T-helper 2 cell treated with Interferon-gamma antibody and Interleukin-4, amounts not matched to agents 5 μg/mL and 100 μg/mL, for 36 hours (primary cell): ENCODE measurements around the gene RERE.

Experiments used
- DNase-seq: peaks from one replicate; pipeline ENCODE4 v3.0.0; 2021; ENCODE audit warnings: low spot score
- H3K27ac Mint-ChIP-seq: one replicate; pipeline ENCODE4 v1.8.0; 2021; ENCODE audit warnings: mild to moderate bottlenecking, mixed read lengths
- H3K27me3 Mint-ChIP-seq: one replicate; pipeline ENCODE4 v1.8.0; 2021; ENCODE audit warnings: low read depth, mixed read lengths
- H3K36me3 Mint-ChIP-seq: one replicate; pipeline ENCODE4 v1.8.0; 2021; ENCODE audit warnings: low read depth, mixed read lengths
- H3K4me1 Mint-ChIP-seq: one replicate; pipeline ENCODE4 v1.8.0; 2021; ENCODE audit warnings: low read depth, mixed read lengths
- H3K4me3 Mint-ChIP-seq: one replicate; pipeline ENCODE4 v1.8.0; 2022; ENCODE audit warnings: mild to moderate bottlenecking, moderate library complexity, mixed read lengths
- H3K9me3 Mint-ChIP-seq: one replicate; pipeline ENCODE4 v1.8.0; 2021; ENCODE audit warnings: mixed read lengths

RERE gene

GRCh38 chr1:8591569-8591968, 225.9 kb downstream of the RERE start:
- no peak for DNase-seq
- peaks cover 49% of the 10 kb centered on the region for H3K4me1 Mint-ChIP-seq
- H3K27ac Mint-ChIP-seq: no peak overlapping the region
- no peak overlapping the region for H3K4me3 Mint-ChIP-seq
- no peaks in the 10 kb centered on the region for H3K27me3 Mint-ChIP-seq
- no peaks in the 10 kb centered on the region for H3K9me3 Mint-ChIP-seq
- H3K36me3 Mint-ChIP-seq: peaks cover 24% of the 10 kb centered on the region

GRCh38 chr1:8590721-8591351, 226.6 kb downstream of the RERE start:
- peak overlapping the region; percentile 65 for H3K4me3 Mint-ChIP-seq
- H3K9me3 Mint-ChIP-seq: no peaks in the 10 kb centered on the region
- DNase-seq: no peak
- H3K27me3 Mint-ChIP-seq: no peaks in the 10 kb centered on the region
- H3K36me3 Mint-ChIP-seq: peaks cover 22% of the 10 kb centered on the region
- peaks cover 45% of the 10 kb centered on the region for H3K4me1 Mint-ChIP-seq
- peak overlapping the region; percentile 81 for H3K27ac Mint-ChIP-seq

GRCh38 chr1:8589571-8589970, 227.9 kb downstream of the RERE start:
- Mint-ChIP-seq H3K27ac (peak overlapping the region; percentile 26), H3K4me3 (no peak overlapping the region), H3K36me3 (peaks cover 22% of the 10 kb centered on the region), H3K4me1 (peaks cover 48% of the 10 kb centered on the region), H3K9me3 (no peaks in the 10 kb centered on the region), H3K27me3 (no peaks in the 10 kb centered on the region)
- no peak for DNase-seq

- Mint-ChIP-seq H3K36me3 (peaks cover 13% of the 10 kb centered on the region), H3K27me3 (no peaks in the 10 kb centered on the region), H3K4me1 (peaks cover 55% of the 10 kb centered on the region), H3K27ac (no peak overlapping the region), H3K9me3 (no peaks in the 10 kb centered on the region), H3K4me3 (no peak overlapping the region)
- DNase-seq: no peak
Observed at GRCh38 chr1:8587784-8588183, 229.7 kb downstream of the RERE start.

- peaks cover 49% of the 10 kb centered on the region for H3K4me1 Mint-ChIP-seq
- no peak for DNase-seq
- peaks cover 14% of the 10 kb centered on the region for H3K36me3 Mint-ChIP-seq
- H3K4me3 Mint-ChIP-seq: no peak overlapping the region
- H3K27me3 Mint-ChIP-seq: no peaks in the 10 kb centered on the region
- no peaks in the 10 kb centered on the region for H3K9me3 Mint-ChIP-seq
- no peak overlapping the region for H3K27ac Mint-ChIP-seq
Observed at GRCh38 chr1:8586438-8586837, 231.0 kb downstream of the RERE start.

GRCh38 chr1:8584316-8584715, 233.1 kb downstream of the RERE start:
- Mint-ChIP-seq H3K4me3 (no peak overlapping the region), H3K27me3 (no peaks in the 10 kb centered on the region)

GRCh38 chr1:8583031-8583430, 234.4 kb downstream of the RERE start:
- no peak overlapping the region for H3K4me3 Mint-ChIP-seq
- H3K27ac Mint-ChIP-seq: no peak overlapping the region
- no peaks in the 10 kb centered on the region for H3K27me3 Mint-ChIP-seq
- peaks cover 10% of the 10 kb centered on the region for H3K36me3 Mint-ChIP-seq
- H3K9me3 Mint-ChIP-seq: no peaks in the 10 kb centered on the region
- no peak for DNase-seq
- H3K4me1 Mint-ChIP-seq: peaks cover 29% of the 10 kb centered on the region

More at GRCh38 chr1:8584316-8584715, 233.1 kb downstream of the RERE start:
- no peak for DNase-seq
- Mint-ChIP-seq H3K27ac (no peak overlapping the region), H3K36me3 (peaks cover 10% of the 10 kb centered on the region), H3K4me1 (peaks cover 34% of the 10 kb centered on the region), H3K9me3 (no peaks in the 10 kb centered on the region)

- no peaks in the 10 kb centered on the region for H3K27me3 Mint-ChIP-seq
- no peak overlapping the region for H3K4me3 Mint-ChIP-seq
- DNase-seq: no peak
- no peak overlapping the region for H3K27ac Mint-ChIP-seq
- H3K4me1 Mint-ChIP-seq: peaks cover 12% of the 10 kb centered on the region
- no peaks in the 10 kb centered on the region for H3K9me3 Mint-ChIP-seq
- H3K36me3 Mint-ChIP-seq: peaks cover 22% of the 10 kb centered on the region
Observed at GRCh38 chr1:8580566-8580965, 236.9 kb downstream of the RERE start.

- Mint-ChIP-seq H3K4me3 (no peak overlapping the region), H3K27ac (no peak overlapping the region), H3K4me1 (peaks cover 7% of the 10 kb centered on the region), H3K27me3 (no peaks in the 10 kb centered on the region), H3K9me3 (no peaks in the 10 kb centered on the region), H3K36me3 (peaks cover 22% of the 10 kb centered on the region)
- no peak for DNase-seq
Observed at GRCh38 chr1:8578936-8579335, 238.5 kb downstream of the RERE start.

GRCh38 chr1:8578132-8578877, 239.1 kb downstream of the RERE start:
- Mint-ChIP-seq H3K27ac (no peak overlapping the region), H3K4me3 (no peak overlapping the region), H3K9me3 (no peaks in the 10 kb centered on the region), H3K4me1 (peaks cover 7% of the 10 kb centered on the region), H3K27me3 (no peaks in the 10 kb centered on the region), H3K36me3 (peaks cover 22% of the 10 kb centered on the region)
- no peak for DNase-seq

GRCh38 chr1:8574985-8575384, 242.5 kb downstream of the RERE start:
- Mint-ChIP-seq H3K9me3 (no peaks in the 10 kb centered on the region), H3K27ac (no peak overlapping the region), H3K4me1 (peaks cover 13% of the 10 kb centered on the region), H3K36me3 (peaks cover 22% of the 10 kb centered on the region), H3K27me3 (no peaks in the 10 kb centered on the region), H3K4me3 (no peak overlapping the region)
- DNase-seq: no peak

- Mint-ChIP-seq H3K4me1 (peaks cover 19% of the 10 kb centered on the region), H3K4me3 (no peak overlapping the region), H3K9me3 (no peaks in the 10 kb centered on the region), H3K36me3 (peaks cover 9% of the 10 kb centered on the region), H3K27ac (no peak overlapping the region), H3K27me3 (no peaks in the 10 kb centered on the region)
- no peak for DNase-seq
Observed at GRCh38 chr1:8572106-8572505, 245.3 kb downstream of the RERE start.

- Mint-ChIP-seq H3K27ac (peak overlapping the region; percentile 34), H3K36me3 (peaks cover 9% of the 10 kb centered on the region), H3K4me3 (no peak overlapping the region), H3K27me3 (no peaks in the 10 kb centered on the region), H3K4me1 (peaks cover 22% of the 10 kb centered on the region), H3K9me3 (no peaks in the 10 kb centered on the region)
- no peak for DNase-seq
Observed at GRCh38 chr1:8571200-8571984, 246.0 kb downstream of the RERE start.

- Mint-ChIP-seq H3K9me3 (no peaks in the 10 kb centered on the region), H3K36me3 (peaks cover 6% of the 10 kb centered on the region), H3K27ac (no peak overlapping the region), H3K4me3 (no peak overlapping the region), H3K27me3 (no peaks in the 10 kb centered on the region), H3K4me1 (peaks cover 22% of the 10 kb centered on the region)
- DNase-seq: no peak
Observed at GRCh38 chr1:8570465-8570864, 247.0 kb downstream of the RERE start.
